Measurements from ENCODE around the gene REL.

The REL gene

GRCh38 chr2:60973705-60974104, 92.3 kb downstream of the REL start:
- no peaks in the 10 kb centered on the region for H3K27me3 Mint-ChIP-seq
- DNase-seq (ENCODE audit: low spot score in 2 of 2) (no peak), ATAC-seq (ENCODE audit: low read depth) (no peak)
- peak overlapping the region; percentile 97 for H3K27ac Mint-ChIP-seq
- no peak overlapping the region for H3K4me3 Mint-ChIP-seq
- H3K4me1 Mint-ChIP-seq: peaks cover 41% of the 10 kb centered on the region
- H3K9me3 Mint-ChIP-seq: peaks cover 1% of the 10 kb centered on the region
- H3K36me3 Mint-ChIP-seq: peaks cover 2% of the 10 kb centered on the region

GRCh38 chr2:60974652-60975051, 93.3 kb downstream of the REL start:
- ATAC-seq (ENCODE audit: low read depth): no peak
- Mint-ChIP-seq H3K27me3 (no peaks in the 10 kb centered on the region), H3K9me3 (peaks cover 1% of the 10 kb centered on the region), H3K4me1 (peaks cover 45% of the 10 kb centered on the region), H3K4me3 (no peak overlapping the region), H3K36me3 (peaks cover 2% of the 10 kb centered on the region), H3K27ac (peak overlapping the region; percentile 97)
- DNase-seq (ENCODE audit: low spot score in 2 of 2): no peak
